SK-N-SH treated with all-trans-retinoic acid at 6 μM for 48 hours (cell line): Measurements from ENCODE around the gene GNAS.

Experiments used
- ATAC-seq: fragments of 200-7000 bp; cut with Tn5 transposase; 3 replicates; pipeline ENCODE4 v1.9.1; 2020; ENCODE audit warnings: mild to moderate bottlenecking, moderate library complexity
- ARNTL ChIP-seq: fragments of 450-650 bp; formaldehyde crosslinking; IDR thresholded peaks from 2 replicates; pipeline ENCODE4 v1.5.0; 2020; ENCODE audit warnings: low read depth, mild to moderate bottlenecking, moderate library complexity, borderline replicate concordance
- BACH2 ChIP-seq: fragments of 250-450 bp; sonication (Bioruptor Pico); IDR thresholded peaks from 2 replicates; pipeline ENCODE4 v1.9.0; 2021; ENCODE audit warnings: mild to moderate bottlenecking, borderline replicate concordance
- CREB5 ChIP-seq: fragments of 250-450 bp; sonication (Bioruptor Pico); IDR thresholded peaks from 2 replicates; pipeline ENCODE4 v1.5.1; 2020; ENCODE audit warnings: low read depth, mild to moderate bottlenecking, moderate library complexity
- CSDC2 ChIP-seq: fragments of 250-450 bp; sonication (Bioruptor Pico); IDR thresholded peaks from 2 replicates; pipeline ENCODE4 v1.5.0; 2020; ENCODE audit warnings: mild to moderate bottlenecking, moderate library complexity
- ESRRG ChIP-seq: fragments of 250-450 bp; sonication (Bioruptor Pico); IDR thresholded peaks from 2 replicates; pipeline ENCODE4 v1.6.1; 2021; ENCODE audit warnings: mild to moderate bottlenecking
- GLIS3 ChIP-seq: fragments of 250-450 bp; sonication (Bioruptor Pico); IDR thresholded peaks from 2 replicates; pipeline ENCODE4 v1.5.0; 2020; ENCODE audit warnings: mild to moderate bottlenecking, moderate library complexity
- OSR1 ChIP-seq: fragments of 250-450 bp; sonication (Bioruptor Pico); IDR thresholded peaks from 2 replicates; pipeline ENCODE4 v1.8.0; 2022; ENCODE audit warnings: moderate library complexity, mild to moderate bottlenecking, inconsistent platforms
- PATZ1 ChIP-seq: fragments of 250-450 bp; sonication (Bioruptor Pico); IDR thresholded peaks from 2 replicates; pipeline ENCODE4 v1.8.0; 2020; ENCODE audit warnings: mild to moderate bottlenecking, moderate library complexity, borderline replicate concordance
- PPARA ChIP-seq: fragments of 250-450 bp; sonication (Bioruptor Pico); IDR thresholded peaks from 2 replicates; pipeline ENCODE4 v1.5.0; 2020; ENCODE audit warnings: mild to moderate bottlenecking, borderline replicate concordance
- RARB ChIP-seq: fragments of 250-450 bp; sonication (Bioruptor Pico); IDR thresholded peaks from 2 replicates; pipeline ENCODE4 v1.8.0; 2021; ENCODE audit warnings: mild to moderate bottlenecking, moderate library complexity
- SNAI2 ChIP-seq: fragments of 250-450 bp; sonication (Bioruptor Pico); IDR thresholded peaks from 2 replicates; pipeline ENCODE4 v1.5.0; 2020; ENCODE audit warnings: mild to moderate bottlenecking, moderate library complexity
- TCF4 ChIP-seq: fragments of 250-450 bp; sonication (Bioruptor Pico); IDR thresholded peaks from 2 replicates; pipeline ENCODE4 v1.8.0; 2021; ENCODE audit warnings: mild to moderate bottlenecking, moderate library complexity, borderline replicate concordance
- TSHZ2 ChIP-seq: fragments of 250-450 bp; sonication (Bioruptor Pico); IDR thresholded peaks from 2 replicates; pipeline ENCODE4 v1.5.0; 2020; ENCODE audit warnings: mild to moderate bottlenecking, moderate library complexity
- ZC3H10 ChIP-seq: fragments of 250-450 bp; sonication (Bioruptor Pico); IDR thresholded peaks from 2 replicates; pipeline ENCODE4 v1.5.1; 2021; ENCODE audit warnings: mild to moderate bottlenecking, moderate library complexity
- ZFP3 ChIP-seq: fragments of 250-450 bp; sonication (Bioruptor Pico); IDR thresholded peaks from 2 replicates; pipeline ENCODE4 v1.5.0; 2020; ENCODE audit warnings: mild to moderate bottlenecking, moderate library complexity
- ZNF565 ChIP-seq: fragments of 450-650 bp; formaldehyde crosslinking; conservative IDR thresholded peaks from 2 replicates; pipeline ENCODE4 v1.5.0; 2020; ENCODE audit warnings: low read depth, mild to moderate bottlenecking, moderate library complexity
- ZNF70 ChIP-seq: fragments of 450-650 bp; formaldehyde crosslinking; IDR thresholded peaks from 2 replicates; pipeline ENCODE4 v1.5.0; 2020; ENCODE audit warnings: mild to moderate bottlenecking, moderate library complexity
- ZNF8 ChIP-seq: fragments of 450-650 bp; formaldehyde crosslinking; IDR thresholded peaks from 2 replicates; pipeline ENCODE4 v1.5.0; 2020; ENCODE audit warnings: mild to moderate bottlenecking, moderate library complexity
- TF ChIP-seq, protein P1 (sequence below): fragments of 250-450 bp; sonication (Bioruptor Pico); IDR thresholded peaks from 2 replicates; pipeline ENCODE4 v1.5.1; 2021; ENCODE audit warnings: mild to moderate bottlenecking, moderate library complexity
- TF ChIP-seq, protein P2 (sequence below): fragments of 250-450 bp; sonication (Bioruptor Pico); IDR thresholded peaks from 2 replicates; pipeline ENCODE4 v1.8.0; 2021; ENCODE audit warnings: low read depth, mild to moderate bottlenecking, moderate library complexity, borderline replicate concordance

Gene GNAS

GRCh38 chr20:58876437-58876836 is 23.9 kb downstream of the GNAS start (continued):
- TF ChIP-seq, protein P1, sequence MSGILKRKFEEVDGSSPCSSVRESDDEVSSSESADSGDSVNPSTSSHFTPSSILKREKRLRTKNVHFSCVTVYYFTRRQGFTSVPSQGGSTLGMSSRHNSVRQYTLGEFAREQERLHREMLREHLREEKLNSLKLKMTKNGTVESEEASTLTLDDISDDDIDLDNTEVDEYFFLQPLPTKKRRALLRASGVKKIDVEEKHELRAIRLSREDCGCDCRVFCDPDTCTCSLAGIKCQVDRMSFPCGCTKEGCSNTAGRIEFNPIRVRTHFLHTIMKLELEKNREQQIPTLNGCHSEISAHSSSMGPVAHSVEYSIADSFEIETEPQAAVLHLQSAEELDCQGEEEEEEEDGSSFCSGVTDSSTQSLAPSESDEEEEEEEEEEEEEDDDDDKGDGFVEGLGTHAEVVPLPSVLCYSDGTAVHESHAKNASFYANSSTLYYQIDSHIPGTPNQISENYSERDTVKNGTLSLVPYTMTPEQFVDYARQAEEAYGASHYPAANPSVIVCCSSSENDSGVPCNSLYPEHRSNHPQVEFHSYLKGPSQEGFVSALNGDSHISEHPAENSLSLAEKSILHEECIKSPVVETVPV (CRISPR knock-in tag): no peak
- TF ChIP-seq ESRRG (CRISPR knock-in tag) (no peak), ZC3H10 (CRISPR knock-in tag) (no peak), TSHZ2 (CRISPR knock-in tag) (no peak), ZNF8 (CRISPR knock-in tag) (no peak), CSDC2 (CRISPR knock-in tag) (no peak)
- TF ChIP-seq, all 23 proteins: peak for 0

GRCh38 chr20:58877050-58877975 is 24.8 kb downstream of the GNAS start:
- TF ChIP-seq ZFP3 (CRISPR knock-in tag): no peak
- TF ChIP-seq SNAI2 (CRISPR knock-in tag): no peak
- TF ChIP-seq CREB5: no peak
- no peak for TF ChIP-seq OSR1 (CRISPR knock-in tag)
- no peak for TF ChIP-seq ZC3H10 (CRISPR knock-in tag)
- TF ChIP-seq PATZ1 (CRISPR knock-in tag): no peak
- no peak for TF ChIP-seq PPARA (CRISPR knock-in tag)
- no peak for TF ChIP-seq CSDC2 (CRISPR knock-in tag)
- TF ChIP-seq ARNTL (CRISPR knock-in tag): no peak
- TF ChIP-seq, protein P1 (CRISPR knock-in tag): no peak
- TF ChIP-seq BACH2 (CRISPR knock-in tag): no peak
- TF ChIP-seq GLIS3 (CRISPR knock-in tag): no peak
- TF ChIP-seq, protein P2, sequence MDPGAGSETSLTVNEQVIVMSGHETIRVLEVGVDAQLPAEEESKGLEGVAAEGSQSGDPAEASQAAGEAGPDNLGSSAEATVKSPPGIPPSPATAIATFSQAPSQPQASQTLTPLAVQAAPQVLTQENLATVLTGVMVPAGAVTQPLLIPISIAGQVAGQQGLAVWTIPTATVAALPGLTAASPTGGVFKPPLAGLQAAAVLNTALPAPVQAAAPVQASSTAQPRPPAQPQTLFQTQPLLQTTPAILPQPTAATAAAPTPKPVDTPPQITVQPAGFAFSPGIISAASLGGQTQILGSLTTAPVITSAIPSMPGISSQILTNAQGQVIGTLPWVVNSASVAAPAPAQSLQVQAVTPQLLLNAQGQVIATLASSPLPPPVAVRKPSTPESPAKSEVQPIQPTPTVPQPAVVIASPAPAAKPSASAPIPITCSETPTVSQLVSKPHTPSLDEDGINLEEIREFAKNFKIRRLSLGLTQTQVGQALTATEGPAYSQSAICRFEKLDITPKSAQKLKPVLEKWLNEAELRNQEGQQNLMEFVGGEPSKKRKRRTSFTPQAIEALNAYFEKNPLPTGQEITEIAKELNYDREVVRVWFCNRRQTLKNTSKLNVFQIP: no peak
- no peak for TF ChIP-seq ZNF565 (CRISPR knock-in tag)
- TF ChIP-seq RARB (CRISPR knock-in tag): no peak
- no peak for ATAC-seq

GRCh38 chr20:58877976-58878360 is 25.5 kb downstream of the GNAS start:
- ATAC-seq: peak; percentile 57
- TF ChIP-seq ZNF70 (CRISPR knock-in tag) (peak; percentile 70), TCF4 (peak; percentile 21; the same call in 1 of the 2 replicates), PATZ1 (CRISPR knock-in tag) (no peak)
